T-helper 2 cell (primary cell): Measurements from ENCODE around the gene ZBTB20.

ENCODE experiments used
- DNase-seq, 5 experiments: peaks; one replicate each; pipeline versions ENCODE4 v3.0.0 to v3.0.0-alpha.2; 2012 to 2022

Gene ZBTB20

DNA sequence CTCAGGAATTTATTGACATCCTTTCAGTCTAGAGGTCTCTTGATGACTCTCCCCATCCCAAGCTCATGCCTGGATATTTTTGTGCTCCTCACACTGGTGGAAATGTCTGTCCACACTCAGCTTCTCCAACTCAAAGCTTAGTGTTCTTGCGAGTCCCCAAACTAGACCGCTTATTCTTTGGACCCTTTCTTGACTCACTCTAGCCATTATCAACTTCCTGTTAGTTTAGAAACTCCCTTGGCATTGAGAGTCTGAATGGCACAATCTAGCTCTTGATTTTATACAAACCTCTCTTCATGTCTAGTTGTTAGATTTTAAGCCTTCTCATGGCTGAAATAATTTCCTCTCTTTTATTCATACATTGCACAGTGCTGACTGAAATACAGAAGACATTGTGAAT lies 833.7 kb downstream of the ZBTB20 start:
- peak in 1 of 5 experiments; percentile 59 for DNase-seq

DNA sequence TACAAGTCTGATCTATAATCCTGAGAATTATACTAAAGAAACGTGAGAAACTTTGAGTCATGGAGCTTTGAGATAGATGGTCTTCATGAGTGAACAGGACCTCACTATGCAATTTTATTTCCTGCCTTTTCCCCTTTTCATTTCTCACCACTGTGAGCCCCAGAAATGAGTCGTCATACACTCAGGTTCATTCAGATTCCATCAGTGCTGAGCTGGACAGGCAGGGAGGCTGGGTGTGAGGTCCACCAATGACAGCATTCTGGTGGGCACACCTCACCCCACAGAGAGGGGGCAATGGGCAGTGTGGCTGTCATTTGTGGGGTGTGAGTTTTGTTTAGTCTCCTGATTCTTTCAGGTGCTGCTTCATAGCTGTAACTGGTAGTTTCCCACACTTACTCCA lies 836.4 kb downstream of the ZBTB20 start:
- DNase-seq, result no peak

DNA sequence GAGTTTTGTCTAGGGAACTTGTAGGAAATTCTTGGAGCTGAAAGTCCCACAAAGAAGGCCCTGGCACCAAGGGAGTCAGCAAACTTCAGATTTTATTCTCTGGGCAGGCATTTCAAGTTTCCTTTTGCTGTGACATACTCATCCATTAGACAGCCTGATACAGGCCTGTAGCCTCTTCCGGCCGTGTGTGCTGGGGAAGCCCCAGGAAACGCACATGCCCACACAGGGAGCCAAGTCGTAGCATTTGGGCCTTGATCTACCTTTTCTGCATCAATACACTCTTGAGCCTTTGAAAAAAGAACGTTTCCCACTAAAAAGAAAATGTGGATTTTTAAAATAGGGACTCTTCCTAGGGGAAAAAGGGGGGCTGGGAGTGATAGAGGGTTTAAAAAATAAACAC lies 838.3 kb downstream of the ZBTB20 start:
- DNase-seq, result peak; percentile 34 to 94 (median 64)

DNA sequence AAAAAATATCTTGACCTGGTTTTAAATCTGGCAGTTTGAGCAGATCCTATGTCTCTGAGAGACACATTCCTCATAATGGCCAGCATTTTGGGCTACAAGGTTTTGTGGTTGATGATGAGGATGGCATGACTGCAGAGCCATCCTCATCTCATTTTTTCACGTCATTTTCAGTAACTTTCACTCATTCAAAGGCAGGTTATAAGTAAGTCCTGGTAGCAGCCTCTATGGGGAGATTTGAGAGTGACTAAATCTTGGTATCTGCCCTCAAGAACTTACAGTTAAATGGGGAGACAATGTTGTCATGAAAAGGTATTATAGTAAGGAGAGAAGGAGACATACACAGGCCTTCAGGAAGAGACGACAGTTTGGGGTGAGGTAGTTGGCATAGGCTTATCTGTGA lies 838.7 kb downstream of the ZBTB20 start:
- DNase-seq, result peak in 1 of 5 experiments; percentile 81

DNA sequence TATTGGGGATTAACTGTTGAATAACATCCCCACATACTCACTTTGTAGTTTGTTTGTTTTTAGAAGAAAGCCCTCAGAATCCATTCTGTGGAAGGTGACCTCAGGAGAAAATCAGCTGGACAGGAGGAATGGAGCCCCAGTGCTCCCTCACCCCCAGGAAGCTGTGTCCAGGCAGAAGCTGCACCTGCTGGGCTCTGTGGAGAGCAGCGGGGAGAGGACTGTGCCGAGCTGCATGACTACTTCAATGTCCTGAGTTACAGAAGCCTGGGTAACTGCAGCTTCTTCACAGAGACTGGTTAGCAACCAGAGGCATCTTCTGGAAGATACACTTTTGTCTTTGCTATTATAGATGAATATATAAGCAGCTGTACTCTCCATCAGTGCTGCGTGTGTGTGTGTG lies 839.3 kb downstream of the ZBTB20 start:
- DNase-seq, result peak in 1 of 5 experiments; percentile 45

DNA sequence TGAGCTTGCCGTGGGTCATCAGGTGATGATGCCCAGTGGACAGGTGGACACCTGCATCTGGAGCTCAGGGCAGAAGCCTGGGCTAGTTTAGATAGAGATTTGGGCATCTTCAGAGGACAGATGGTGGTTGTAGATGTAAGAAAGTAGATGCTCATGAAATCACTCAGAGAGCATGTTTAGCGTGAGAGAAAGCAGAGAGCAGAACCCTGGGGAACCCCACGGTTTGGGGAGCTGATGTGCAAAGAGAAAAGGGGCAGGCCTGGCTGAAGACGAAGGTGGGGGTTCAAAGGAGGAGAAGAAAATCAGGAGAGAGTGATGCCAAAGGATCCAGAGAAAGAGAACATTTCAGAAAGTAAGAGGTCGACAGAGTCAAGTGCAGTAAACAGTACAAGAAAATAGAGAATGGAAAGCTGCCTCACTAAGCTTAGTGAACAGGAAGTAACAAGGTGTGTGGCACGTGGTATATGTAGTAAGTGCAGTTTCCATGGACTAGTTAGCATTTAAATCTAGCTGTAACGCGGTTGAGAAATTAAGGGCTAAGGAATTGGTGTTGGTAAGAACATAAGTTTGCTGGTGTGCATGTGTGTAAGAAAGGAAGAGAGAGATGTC lies 839.8 kb downstream of the ZBTB20 start:
- DNase-seq, result peak in 3 of 5 experiments; percentile 27 to 87 (median 52)

DNA sequence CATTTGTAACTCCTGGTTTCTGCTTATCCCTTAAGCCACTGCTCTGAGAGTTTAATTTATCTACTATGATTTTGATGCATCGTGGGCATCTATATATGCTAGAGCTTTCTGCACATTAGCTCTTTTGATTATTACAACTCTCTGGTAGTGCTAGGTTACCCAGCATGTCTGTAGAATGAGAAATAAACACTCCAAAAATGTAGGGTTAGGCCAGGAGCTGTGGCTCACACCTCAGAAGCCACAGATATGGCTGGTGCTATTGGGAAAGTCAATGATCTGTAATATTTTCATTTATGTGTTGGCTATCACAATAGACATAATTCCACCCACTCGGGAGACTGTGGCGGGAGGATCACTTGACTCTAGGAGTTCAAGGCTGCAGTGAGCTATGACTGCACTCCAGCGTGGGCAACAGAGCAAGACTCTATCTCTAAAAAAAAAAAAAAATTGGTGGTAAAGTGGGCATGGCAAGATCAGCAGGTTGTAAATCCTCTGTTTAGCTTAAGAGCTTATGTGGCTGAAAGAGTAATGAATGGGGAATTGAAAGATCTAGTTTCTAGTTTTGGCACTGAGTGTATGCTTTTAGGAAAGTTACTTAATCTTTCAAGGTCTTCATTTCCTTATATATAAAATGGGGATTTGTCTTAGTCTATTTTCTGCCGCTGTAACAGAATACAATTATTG lies 847.0 kb downstream of the ZBTB20 start:
- DNase-seq, result no peak

DNA sequence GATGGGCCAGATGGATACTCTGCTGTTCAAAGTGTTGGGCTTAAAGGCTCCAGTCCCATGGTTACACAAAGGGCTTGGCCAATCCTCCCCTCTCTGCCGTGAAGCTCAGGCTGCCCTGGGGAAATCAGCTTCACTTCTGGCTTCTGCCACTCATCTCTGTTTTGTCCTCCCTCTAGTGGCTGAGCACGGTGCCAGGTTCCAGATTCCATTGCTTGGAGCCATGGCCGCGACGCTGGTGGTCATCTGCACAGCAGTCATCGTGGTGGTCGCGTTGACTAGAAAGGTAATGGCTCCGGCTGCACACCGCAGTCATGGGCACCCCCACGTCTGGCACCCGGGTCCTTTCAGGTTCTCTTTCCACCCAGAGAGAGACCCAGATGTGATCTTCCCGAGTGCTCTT lies 847.7 kb downstream of the ZBTB20 start:
- DNase-seq, result peak in 2 of 5 experiments; percentile 18 to 72

DNA sequence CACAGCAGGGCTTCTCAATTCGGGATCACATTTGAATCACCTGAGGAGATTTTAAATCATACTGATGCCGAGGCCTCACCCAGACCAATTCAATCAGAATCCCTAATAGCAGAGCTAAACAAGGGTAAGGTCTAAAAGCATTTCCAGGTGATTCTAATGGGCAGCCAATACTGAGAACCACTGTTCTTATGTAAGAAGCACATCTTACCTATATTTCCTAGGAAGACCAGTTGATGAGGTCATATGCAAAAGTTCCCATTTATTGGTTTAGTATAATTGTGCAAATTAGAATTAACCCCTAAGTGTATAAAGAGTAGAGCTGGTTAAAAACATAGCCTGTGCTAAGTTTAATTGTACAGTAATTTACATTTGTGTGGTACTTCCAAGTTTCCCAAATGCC lies 851.1 kb downstream of the ZBTB20 start:
- no peak for DNase-seq

DNA sequence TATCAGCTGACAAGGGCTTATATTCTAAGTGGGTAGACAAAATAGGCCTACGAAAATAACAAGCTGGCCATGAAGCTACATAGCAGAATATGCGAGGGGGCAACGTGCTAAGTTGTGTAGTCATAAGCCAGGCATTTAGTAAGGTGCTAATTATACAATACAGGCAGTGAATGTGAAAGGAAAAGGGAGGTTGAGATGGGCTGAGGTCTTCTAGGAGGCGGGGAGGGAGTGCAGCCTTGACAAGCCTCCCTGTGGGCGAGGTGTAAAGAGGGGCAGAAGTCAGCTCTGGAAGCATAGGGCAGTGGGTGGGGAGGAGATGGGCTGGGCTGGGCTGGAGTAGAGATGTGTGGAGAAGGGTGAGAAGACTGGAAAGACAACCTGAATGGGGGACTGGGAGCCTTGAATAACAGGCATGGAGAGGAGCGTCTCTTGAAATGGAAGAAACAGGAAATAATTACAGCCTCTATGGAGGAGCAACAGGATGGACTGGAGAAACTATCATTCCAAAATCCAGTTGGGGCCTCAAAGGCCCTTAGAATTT lies 852.1 kb downstream of the ZBTB20 start:
- peak in 2 of 5 experiments; percentile 46 to 61 for DNase-seq

DNA sequence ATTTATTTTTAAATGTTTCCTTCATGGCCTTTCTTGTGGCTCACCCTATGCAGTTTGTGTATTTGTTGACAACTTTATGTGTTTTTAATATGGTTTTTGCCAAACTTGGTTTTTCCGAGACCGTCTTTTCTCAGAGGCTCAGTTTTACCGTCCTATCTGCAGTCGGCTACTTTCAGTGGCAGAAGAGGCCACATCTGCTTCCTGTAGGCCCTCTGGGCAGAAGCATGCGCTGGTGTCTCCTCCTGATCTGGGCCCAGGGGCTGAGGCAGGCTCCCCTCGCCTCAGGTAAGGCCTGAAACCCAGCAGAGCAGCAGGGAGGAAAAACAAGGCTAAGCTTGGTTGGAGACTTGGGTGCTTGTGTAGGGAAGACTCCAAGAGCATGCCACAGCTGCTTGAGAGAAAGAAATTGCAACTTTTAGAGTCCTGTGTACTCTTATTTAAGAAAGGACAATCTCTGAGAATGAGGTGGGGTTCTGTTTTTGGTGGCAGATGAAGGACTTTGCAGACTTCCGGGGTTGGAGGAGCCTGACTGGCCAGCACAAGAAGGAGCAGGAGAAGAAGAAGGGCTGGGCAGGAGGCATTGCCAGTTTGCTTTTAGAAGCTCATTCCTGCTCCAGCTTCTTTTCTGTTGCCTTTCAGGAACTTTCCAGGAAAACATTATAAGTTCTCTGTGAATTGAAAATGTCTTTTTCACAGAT lies 853.1 kb downstream of the ZBTB20 start, which contains the start of gene TIGIT:
Gene TIGIT (plus strand): TSS at position 191 of the 698 bp plus-strand sequence. CDS start 34 bp downstream, at position 225.
- DNase-seq, result peak in 1 of 5 experiments; percentile 76

DNA sequence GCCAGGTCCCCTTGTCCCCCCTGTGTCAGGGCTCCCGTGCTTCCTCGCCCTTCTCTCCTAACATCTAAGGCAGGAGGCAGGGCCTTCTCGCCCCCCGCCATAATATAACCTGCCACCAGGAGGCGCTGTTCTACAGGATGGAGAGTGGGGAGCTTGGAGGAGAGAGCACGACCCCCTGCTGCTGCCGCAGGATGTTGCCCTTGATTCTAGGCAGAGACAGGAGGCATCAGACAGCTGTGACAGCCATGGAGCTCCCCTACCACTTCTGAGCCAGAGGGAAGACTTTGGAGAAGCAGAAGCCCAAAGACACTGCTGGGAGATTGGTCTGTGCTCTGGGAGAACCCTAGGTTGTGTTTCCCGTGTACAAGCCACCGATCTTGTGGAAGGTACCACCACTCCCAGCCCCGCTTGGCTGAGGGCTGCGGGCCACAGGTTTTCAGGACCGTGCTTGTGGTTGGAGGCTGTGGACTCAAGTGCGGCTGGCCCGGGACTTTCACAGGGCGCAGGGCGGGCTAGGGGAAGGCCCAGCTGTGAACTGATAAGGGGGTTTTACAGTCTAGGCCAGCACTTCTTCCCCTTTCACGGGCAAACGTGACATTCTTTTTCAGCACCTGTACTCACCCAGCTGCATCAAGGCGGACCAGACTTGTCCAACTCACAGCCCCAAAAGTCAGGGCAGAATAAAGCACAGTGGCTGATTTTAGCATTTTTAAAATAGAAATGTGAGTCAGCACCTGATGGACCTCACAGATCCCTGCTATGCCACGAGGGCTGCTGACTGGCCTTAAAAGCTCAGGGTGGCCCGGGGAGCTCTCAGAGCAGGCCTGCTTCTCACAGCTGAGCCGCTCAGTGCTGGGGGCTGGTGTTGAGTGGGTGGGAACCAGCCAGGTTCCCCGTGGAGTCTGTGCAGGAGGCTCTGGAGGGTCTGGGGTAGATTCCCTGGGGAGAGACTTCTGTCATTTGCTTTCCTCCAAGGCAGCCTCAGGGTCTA lies 855.9 kb downstream of the ZBTB20 start:
- peak; percentile 82 to 96 (median 89) for DNase-seq

DNA sequence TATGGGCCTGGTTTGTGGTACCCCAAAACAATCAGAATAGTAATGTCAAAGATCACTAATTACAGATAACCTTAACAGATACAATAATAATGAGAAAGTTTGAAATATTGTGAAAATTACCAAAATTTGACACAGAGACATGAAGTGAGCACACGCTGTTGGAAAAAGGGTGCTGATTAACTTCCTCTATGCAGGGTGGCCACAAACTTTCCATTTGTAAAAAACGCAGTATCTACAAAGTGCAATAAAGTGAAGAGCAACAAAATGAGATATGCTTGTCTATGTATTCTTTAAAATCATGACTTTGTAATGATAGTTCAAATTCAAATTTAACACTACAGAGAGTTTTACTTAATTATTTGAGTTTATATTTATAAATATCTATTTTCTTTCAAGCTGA lies 860.8 kb downstream of the ZBTB20 start:
- DNase-seq, result peak in 1 of 5 experiments; percentile 70

DNA sequence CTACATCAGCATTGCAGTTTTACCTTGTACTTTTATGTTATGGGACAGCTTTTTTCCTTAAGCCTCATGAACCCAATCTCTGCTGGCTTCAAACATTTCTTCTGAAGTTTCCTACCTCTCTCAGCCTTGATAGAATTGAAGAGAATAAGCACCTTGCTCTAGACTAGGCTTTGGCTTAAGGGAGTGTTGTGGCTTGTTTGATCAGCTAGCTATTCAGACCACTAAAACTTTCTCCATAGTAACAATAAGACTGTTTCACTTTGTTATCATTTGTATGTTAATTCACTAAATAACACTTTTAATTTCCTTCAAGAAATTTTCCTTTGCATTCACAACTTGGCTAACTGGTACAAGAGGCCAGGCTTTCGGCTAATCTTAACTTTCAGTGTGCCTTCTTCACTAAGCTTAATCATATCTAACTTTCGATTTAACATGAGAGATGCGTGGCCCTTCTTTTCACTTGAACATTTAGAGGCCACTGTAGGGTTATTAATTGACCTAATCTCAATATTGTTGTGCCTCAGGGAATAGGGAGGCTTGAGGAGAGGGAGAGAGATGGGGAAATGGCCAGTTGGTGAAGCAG lies 861.3 kb downstream of the ZBTB20 start:
- peak in 1 of 5 experiments; percentile 73 for DNase-seq

DNA sequence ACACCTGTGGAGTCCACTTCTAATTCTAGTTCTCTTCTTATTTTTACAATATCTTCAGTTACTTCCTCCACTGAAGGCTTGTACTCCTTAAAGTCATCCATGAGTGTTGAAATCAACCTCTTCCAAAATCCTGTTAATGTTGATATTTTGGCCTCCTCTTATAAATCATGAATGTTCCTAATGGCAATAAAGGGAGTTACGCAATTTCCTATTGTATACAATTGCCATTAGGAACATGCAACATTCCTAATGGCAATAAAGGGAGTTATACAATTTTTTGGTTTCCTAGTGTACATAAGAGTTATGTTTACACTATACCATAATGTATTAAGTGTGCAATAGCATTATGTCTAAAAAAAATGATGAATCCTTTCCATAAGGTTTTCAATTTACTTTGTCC lies 862.4 kb downstream of the ZBTB20 start:
- no peak for DNase-seq
